GM18526 (cell line): ENCODE measurements around the gene IFTAP.

ENCODE experiments used
- POLR2A ChIP-seq: IDR thresholded peaks from 3 replicates; pipeline ENCODE4 v1.6.1; 2011; ENCODE audit not compliant: insufficient read length; ENCODE audit errors: extremely low read depth

The IFTAP gene

DNA sequence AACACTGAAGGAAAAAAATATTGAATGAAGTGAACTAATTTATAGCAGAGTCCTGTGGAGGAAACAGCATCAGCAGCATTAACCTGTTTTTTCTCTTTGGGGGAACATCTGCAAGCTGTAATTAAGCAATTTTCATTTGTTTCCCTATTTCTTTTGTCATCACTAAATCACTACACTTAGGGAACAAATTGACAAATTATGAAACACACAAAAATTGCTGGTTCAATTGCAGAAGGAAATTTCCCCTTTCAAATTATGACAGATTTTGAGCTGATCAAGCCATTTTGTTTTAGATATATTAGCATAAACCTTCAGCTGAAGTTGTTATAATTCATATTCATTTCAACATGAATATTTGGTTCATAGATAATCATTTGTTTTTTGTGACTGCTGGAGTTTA is 25.9 kb downstream of the IFTAP start:
- TF ChIP-seq POLR2A: no peak

DNA sequence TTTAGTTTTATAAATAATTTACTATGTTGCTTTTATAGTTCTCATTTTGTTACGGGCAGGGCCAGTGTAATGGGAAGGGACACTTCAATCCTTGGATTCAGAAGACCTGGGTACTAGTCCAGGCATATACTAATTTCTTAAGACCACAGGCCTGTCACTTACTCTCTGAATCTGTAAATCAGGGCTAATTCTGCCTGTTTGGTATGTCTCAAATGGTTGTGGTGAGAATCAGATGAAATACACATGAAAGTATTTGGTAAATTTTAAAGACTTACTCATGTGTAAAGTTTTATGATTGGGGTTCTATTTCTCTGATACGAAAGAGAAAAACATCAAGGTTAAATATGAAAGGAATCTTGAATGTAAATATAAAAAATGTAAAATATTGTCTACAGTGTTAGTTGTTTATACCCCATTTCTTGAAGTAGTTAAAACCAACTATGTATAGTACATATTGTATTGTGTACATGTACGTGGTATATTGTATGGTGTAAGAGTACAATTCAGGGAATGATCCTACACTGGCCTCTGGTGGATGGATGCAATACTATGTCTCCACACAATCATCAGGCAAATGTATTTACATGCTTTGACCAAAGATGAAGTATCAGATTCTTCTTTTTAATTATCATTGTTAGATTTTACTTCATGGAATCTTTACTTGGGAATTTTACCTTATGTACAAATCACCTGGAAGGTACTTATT is 28.3 kb downstream of the IFTAP start:
- no peak for TF ChIP-seq POLR2A

GRCh38 chr11:36623494-36623893 is 29.2 kb downstream of the IFTAP start:
- no peak for TF ChIP-seq POLR2A

GRCh38 chr11:36627006-36627405 is 32.7 kb downstream of the IFTAP start:
- no peak for TF ChIP-seq POLR2A

DNA sequence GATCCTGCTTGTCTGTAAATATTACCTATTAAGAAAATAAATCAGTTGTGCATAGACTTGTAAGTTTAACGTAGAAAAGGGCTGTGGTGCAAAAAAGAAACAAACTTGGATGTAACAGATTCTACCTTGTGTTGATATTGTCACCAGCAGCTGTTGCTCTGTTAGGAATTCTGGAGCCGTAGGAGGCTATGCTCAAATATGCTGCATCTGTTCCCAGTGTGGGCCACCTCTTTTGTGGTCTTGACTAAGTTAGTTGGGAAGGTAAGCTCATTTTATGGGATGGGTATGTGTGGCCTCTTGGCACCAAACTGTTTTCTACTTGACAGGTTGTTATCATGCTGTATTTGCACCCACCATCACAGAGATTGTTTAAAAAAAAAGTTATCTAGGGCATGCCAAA is 33.2 kb downstream of the IFTAP start:
- TF ChIP-seq POLR2A: no peak

GRCh38 chr11:36628141-36628540 is 33.8 kb downstream of the IFTAP start:
- no peak for TF ChIP-seq POLR2A

GRCh38 chr11:36628765-36629244 is 34.5 kb downstream of the IFTAP start:
- TF ChIP-seq POLR2A: no peak

- no peak for TF ChIP-seq POLR2A
Measured at GRCh38 chr11:36631774-36632173, 37.5 kb downstream of the IFTAP start.

GRCh38 chr11:36635066-36635862 is 41.0 kb downstream of the IFTAP start:
- no peak for TF ChIP-seq POLR2A

GRCh38 chr11:36638556-36638955 is 44.3 kb downstream of the IFTAP start:
- TF ChIP-seq POLR2A: no peak

DNA sequence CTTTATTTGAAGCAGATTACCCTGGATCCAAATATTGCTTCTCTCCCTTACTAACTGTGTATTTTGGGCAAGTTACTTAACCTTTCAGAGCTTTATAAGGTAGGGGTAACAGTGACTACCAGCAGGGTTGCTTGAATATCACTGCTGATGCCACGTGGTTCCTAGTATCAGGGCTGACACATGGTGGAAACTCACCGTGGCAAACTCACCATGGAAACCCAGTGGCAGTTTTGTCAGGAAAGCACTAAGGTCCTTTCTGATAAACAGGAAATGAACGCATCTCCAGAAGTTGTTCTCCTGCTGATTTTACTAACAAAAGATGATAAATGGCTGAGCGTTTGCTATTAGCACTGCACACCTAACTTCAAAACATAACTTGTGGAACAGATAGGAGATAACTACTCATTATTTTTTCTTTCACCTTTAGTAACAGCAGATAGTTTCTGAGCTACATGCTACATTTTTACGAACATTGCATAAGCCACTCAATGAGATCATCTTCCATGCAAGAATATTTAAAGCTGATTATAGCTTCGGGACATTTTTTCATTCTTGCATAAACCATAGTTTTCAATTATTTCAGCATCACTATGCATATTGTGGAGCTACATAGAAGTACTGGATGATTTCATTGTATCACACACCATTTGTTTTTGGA is 63.4 kb downstream of the IFTAP start:
- no peak for TF ChIP-seq POLR2A

GRCh38 chr11:36672815-36673450 is 78.6 kb downstream of the IFTAP start:
- no peak for TF ChIP-seq POLR2A

GRCh38 chr11:36683818-36684217 is 89.5 kb downstream of the IFTAP start:
- no peak for TF ChIP-seq POLR2A

- TF ChIP-seq POLR2A: no peak
Measured at GRCh38 chr11:36684840-36685801, 90.8 kb downstream of the IFTAP start.
